ENCODE measurements around the gene PTPRQ. TPM values are rescaled to one million over a fixed set of nuclear protein-coding genes. Genes with fewer than 3 reads are reported as not detected.
"Not testable (repeated sequence)": the region's sequence is repeated elsewhere in the genome, so short reads cannot be mapped to it uniquely, and the experiment has no call there.

PTPRQ gene
- total and polyA plus RNA-seq, 8 donors = 0.29 to 0.92 (median 0.55) TPM; not detected in 5

- no peaks in the 10 kb centered on the region for H3K4me1 ChIP-seq
- TF ChIP-seq POLR2AphosphoS5 (IDR thresholded peaks at IDR 0.05) (no peak), CTCF (IDR thresholded peaks at IDR 0.05) (no peak), EP300 (IDR thresholded peaks at IDR 0.05) (no peak), POLR2A (IDR thresholded peaks at IDR 0.05) (no peak)
- no peaks in the 10 kb centered on the region for H3K27me3 ChIP-seq
- H3K9me3 ChIP-seq = no peaks in the 10 kb centered on the region
- H3K4me3 ChIP-seq = no peak overlapping the region
- WGBS, 5 donors = 63 to 75% (median 71%) methylated on average over 5 of the region's 5 CpGs
- no peak overlapping the region for H3K27ac ChIP-seq
- intact Hi-C loops (cut with DNase I; ENCODE audit: low total_unique reads) = no loop called here
- no peaks in the 10 kb centered on the region for H3K36me3 ChIP-seq
- no peak for DNase-seq
These were observed 226.2 kb downstream of the PTPRQ start for GRCh38 chr12:80670214-80670613.

GRCh38 chr12:80676042-80676636 lies 232.1 kb downstream of the PTPRQ start:
- DNase-seq; intact Hi-C loops (cut with DNase I; ENCODE audit: low total_unique reads); H3K27me3 ChIP-seq; H3K36me3 ChIP-seq; H3K9me3 ChIP-seq; H3K4me3 ChIP-seq; H3K27ac ChIP-seq; H3K4me1 ChIP-seq: not testable (repeated sequence)
- 86 to 94% (median 91%) methylated on average over 13 of the region's 13 CpGs for WGBS, 5 donors

- 57 to 82% (median 69%) methylated on average over 1 of the region's 1 CpG for WGBS, 5 donors
- no peaks in the 10 kb centered on the region for H3K4me1 ChIP-seq
- DNase-seq = no peak
- no peaks in the 10 kb centered on the region for H3K9me3 ChIP-seq
- no peaks in the 10 kb centered on the region for H3K27me3 ChIP-seq
- intact Hi-C loops (cut with DNase I; ENCODE audit: low total_unique reads) = no loop called here
- no peak overlapping the region for H3K4me3 ChIP-seq
- H3K27ac ChIP-seq = no peak overlapping the region
- no peak for TF ChIP-seq POLR2A (IDR thresholded peaks at IDR 0.05)
- no peak for TF ChIP-seq EP300 (IDR thresholded peaks at IDR 0.05)
- TF ChIP-seq POLR2AphosphoS5 (IDR thresholded peaks at IDR 0.05) = no peak
- TF ChIP-seq CTCF (IDR thresholded peaks at IDR 0.05) = no peak
- no peaks in the 10 kb centered on the region for H3K36me3 ChIP-seq
These were observed 232.8 kb downstream of the PTPRQ start for GRCh38 chr12:80676856-80677255.

GRCh38 chr12:80677994-80678393 lies 234.0 kb downstream of the PTPRQ start:
- Histone ChIP-seq H3K27me3 (no peaks in the 10 kb centered on the region), H3K4me1 (no peaks in the 10 kb centered on the region), H3K36me3 (no peaks in the 10 kb centered on the region), H3K27ac (no peak overlapping the region), H3K9me3 (no peaks in the 10 kb centered on the region), H3K4me3 (no peak overlapping the region)
- TF ChIP-seq POLR2A (IDR thresholded peaks at IDR 0.05) (no peak), CTCF (IDR thresholded peaks at IDR 0.05) (no peak), EP300 (IDR thresholded peaks at IDR 0.05) (no peak), POLR2AphosphoS5 (IDR thresholded peaks at IDR 0.05) (no peak)
- WGBS, 5 donors = 81 to 94% (median 88%) methylated on average over 1 of the region's 1 CpG
- intact Hi-C loops (cut with DNase I; ENCODE audit: low total_unique reads) = no loop called here
- no peak for DNase-seq

- H3K4me1 ChIP-seq = peaks cover 0 to 5% (median 0%) of the 10 kb centered on the region in 4 donors
- no peaks in the 10 kb centered on the region for H3K36me3 ChIP-seq
- TF ChIP-seq CTCF (IDR thresholded peaks at IDR 0.05) (no peak), EP300 (IDR thresholded peaks at IDR 0.05) (no peak)
- no peak overlapping the region for H3K27ac ChIP-seq
- intact Hi-C loops (cut with DNase I; ENCODE audit: low total_unique reads) = no loop called here
- H3K27me3 ChIP-seq = no peaks in the 10 kb centered on the region
- no peaks in the 10 kb centered on the region for H3K9me3 ChIP-seq
- no peak overlapping the region for H3K4me3 ChIP-seq
- 74 to 85% (median 83%) methylated on average over 3 of the region's 3 CpGs for WGBS, 5 donors
- no peak for DNase-seq
These were observed 235.5 kb downstream of the PTPRQ start for GRCh38 chr12:80679346-80680131.
